GM23248 (cell line): ENCODE results near the gene DUSP1. TPM values are rescaled to one million over a fixed set of nuclear protein-coding genes. Genes with fewer than 3 reads are reported as not detected.
A peak's percentile ranks its signal among the peaks of the same experiment; 100 is the strongest.

Source experiments
- DNase-seq: peaks from one replicate; pipeline ENCODE4 v3.0.0-alpha.2; 2015
- H2AFZ ChIP-seq: fragments of 200-600 bp; sonication (generic); 2 replicates; pipeline ENCODE4 v1.6.1; 2016; ENCODE audit warnings: antibody characterized with exemption
- H3F3A ChIP-seq: fragments of 200-600 bp; sonication (generic); 2 replicates; pipeline ENCODE4 v1.6.1; 2016; ENCODE audit warnings: mild to moderate bottlenecking, antibody characterized with exemption, mixed run types; ENCODE audit not compliant: insufficient read depth
- H3K27ac ChIP-seq: fragments of 200-600 bp; sonication (generic); 2 replicates; pipeline ENCODE4 v1.5.1; 2016; ENCODE audit warnings: mild to moderate bottlenecking
- H3K27me3 ChIP-seq: fragments of 200-600 bp; sonication (generic); replicated peaks from 2 replicates; pipeline ENCODE4 v1.6.1; 2016; ENCODE audit warnings: mild to moderate bottlenecking; ENCODE audit not compliant: insufficient read depth
- H3K36me3 ChIP-seq: fragments of 200-600 bp; sonication (generic); 2 replicates; pipeline ENCODE4 v1.6.1; 2016; ENCODE audit warnings: low read depth, mild to moderate bottlenecking
- H3K4me1 ChIP-seq: fragments of 200-600 bp; sonication (generic); 2 replicates; pipeline ENCODE4 v1.6.1; 2016; ENCODE audit warnings: mild to moderate bottlenecking; ENCODE audit not compliant: insufficient read depth
- H3K4me2 ChIP-seq: fragments of 200-600 bp; sonication (generic); one replicate; pipeline ENCODE4 v1.6.1; 2016; ENCODE audit warnings: mild to moderate bottlenecking; ENCODE audit not compliant: unreplicated experiment
- H3K4me3 ChIP-seq: fragments of 200-600 bp; sonication (generic); 2 replicates; pipeline ENCODE4 v1.5.1; 2016; ENCODE audit warnings: mild to moderate bottlenecking
- H3K79me2 ChIP-seq: fragments of 200-600 bp; sonication (generic); 2 replicates; pipeline ENCODE4 v1.6.1; 2016; ENCODE audit warnings: mild to moderate bottlenecking; ENCODE audit not compliant: insufficient read depth
- H3K9ac ChIP-seq: fragments of 200-600 bp; sonication (generic); 2 replicates; pipeline ENCODE4 v1.6.1; 2016; ENCODE audit warnings: mild to moderate bottlenecking
- H3K9me2 ChIP-seq: fragments of 200-600 bp; sonication (generic); 2 replicates; pipeline ENCODE4 v1.6.1; 2016; ENCODE audit warnings: mixed run types, mild to moderate bottlenecking, moderate library complexity; ENCODE audit not compliant: insufficient read depth
- H3K9me3 ChIP-seq: fragments of 200-600 bp; sonication (generic); one replicate; pipeline ENCODE4 v1.6.1; 2017; ENCODE audit warnings: low read depth
- H4K20me1 ChIP-seq: fragments of 200-600 bp; sonication (generic); 2 replicates; pipeline ENCODE4 v1.6.0; 2016; ENCODE audit not compliant: insufficient read depth
- EZH2 ChIP-seq: fragments of 200-600 bp; sonication (generic); IDR thresholded peaks from 2 replicates; pipeline ENCODE4 v1.6.1; 2018; ENCODE audit warnings: antibody characterized with exemption, mild to moderate bottlenecking; ENCODE audit not compliant: insufficient read depth, poor library complexity, severe bottlenecking
- EZH2phosphoT487 ChIP-seq: fragments of 200-600 bp; sonication (generic); IDR thresholded peaks from 2 replicates; pipeline ENCODE4 v1.6.1; 2018; ENCODE audit warnings: antibody characterized with exemption, moderate library complexity, mild to moderate bottlenecking, low read depth; ENCODE audit not compliant: insufficient read depth
- WGBS, 2 experiments: methylation state at CpG; one replicate each; pipeline ENCODE4 v1.1.6; 2015 to 2017; ENCODE audit warnings: low lambda C conversion rate in 2 of 2, low coverage in 1 of 2; ENCODE audit errors: missing lambda C conversion rate in 2 of 2; 5-methylcytosine and 5-hydroxymethylcytosine counted together
- in situ Hi-C: fragments of 300-500 bp; cut with MboI; formaldehyde crosslinking; loops from 2 replicates; pipeline ENCODE4 v1.15.0; 2020
- polyA plus RNA-seq: library from polyadenylated mRNA; unstranded; fragments of >200 nt; fragmentation: Nextera tagmentation; extraction: Ambion mirVana; gene quantifications from 2 replicates; pipeline ENCODE4 v1.2.1, GENCODE V29; 2016
- total RNA-seq: library from RNA; depleted of rRNA; stranded (reverse); fragments of >200 nt; shearing (Covaris generic); gene quantifications from 2 replicates; pipeline ENCODE4 v1.2.3, GENCODE V29; 2014

The DUSP1 gene
- total and polyA plus RNA-seq, 2 experiments from 2014 or later = 264 to 443 TPM

- Histone ChIP-seq H3K4me1 (peaks cover 57% of the 10 kb centered on the region), H3K4me2 (peak overlapping the region; percentile 9), H2AFZ (no peak overlapping the region), H3K27ac (peak overlapping the region; percentile 99), H3K36me3 (no peaks in the 10 kb centered on the region), H4K20me1 (no peaks in the 10 kb centered on the region), H3K9me2 (no peaks in the 10 kb centered on the region), H3K79me2 (peaks cover 8% of the 10 kb centered on the region; the same call in 1 of the 2 replicates), H3K9ac (no peak overlapping the region), H3K4me3 (no peak overlapping the region), H3K27me3 (no peaks in the 10 kb centered on the region), H3F3A (peaks cover 38% of the 10 kb centered on the region), H3K9me3 (no peaks in the 10 kb centered on the region)
- no peak for TF ChIP-seq EZH2phosphoT487
- TF ChIP-seq EZH2 = no peak
- 90 to 92% methylated on average over 4 of the region's 4 CpGs for WGBS, 2 experiments
- DNase-seq = peak; percentile 56
- in situ Hi-C loops = no loop called here
These were observed 31.7 kb upstream of the DUSP1 start for GRCh38 chr5:172802567-172803176.

- no peak overlapping the region for H3K4me2 ChIP-seq
- no peak for DNase-seq
- TF ChIP-seq EZH2phosphoT487 (no peak), EZH2 (no peak)
- in situ Hi-C loops = no loop called here
- peaks cover 59% of the 10 kb centered on the region for H3K4me1 ChIP-seq
- WGBS, 2 experiments = 90 to 94% methylated on average over 2 of the region's 2 CpGs
- no peaks in the 10 kb centered on the region for H3K9me2 ChIP-seq
- peak overlapping the region; percentile 99 for H3K27ac ChIP-seq
- H4K20me1 ChIP-seq = no peaks in the 10 kb centered on the region
- H3K4me3 ChIP-seq = no peak overlapping the region
- no peaks in the 10 kb centered on the region for H3K36me3 ChIP-seq
- peaks cover 44% of the 10 kb centered on the region for H3F3A ChIP-seq
- H3K79me2 ChIP-seq = peaks cover 8% of the 10 kb centered on the region; the same call in 1 of the 2 replicates
- no peak overlapping the region for H2AFZ ChIP-seq
- H3K27me3 ChIP-seq = no peaks in the 10 kb centered on the region
- peak overlapping the region; percentile 87 for H3K9ac ChIP-seq
- H3K9me3 ChIP-seq = no peaks in the 10 kb centered on the region
These were observed 31.1 kb upstream of the DUSP1 start for GRCh38 chr5:172802112-172802511.

- Histone ChIP-seq H3K4me1 (peaks cover 59% of the 10 kb centered on the region), H4K20me1 (no peaks in the 10 kb centered on the region), H3K4me2 (peak overlapping the region; percentile 63), H3K9me2 (no peaks in the 10 kb centered on the region), H3K9ac (peak overlapping the region; percentile 87), H3K27me3 (no peaks in the 10 kb centered on the region), H3K36me3 (no peaks in the 10 kb centered on the region), H3K9me3 (no peaks in the 10 kb centered on the region), H3K79me2 (peaks cover 12% of the 10 kb centered on the region; the same call in 1 of the 2 replicates), H2AFZ (no peak overlapping the region), H3K4me3 (0 out of 2 replicates have a peak overlapping the region, but pooled peaks have one; percentile 8), H3K27ac (peak overlapping the region; percentile 99), H3F3A (peaks cover 51% of the 10 kb centered on the region)
- TF ChIP-seq EZH2 (no peak), EZH2phosphoT487 (no peak)
- 1% methylated on average over 4 of the region's 4 CpGs for WGBS, 2 experiments
- peak; percentile 95 for DNase-seq
- in situ Hi-C loops = no loop called here
These were observed 30.2 kb upstream of the DUSP1 start for GRCh38 chr5:172801179-172801671.

GRCh38 chr5:172800088-172800551 lies 29.1 kb upstream of the DUSP1 start:
- H4K20me1 ChIP-seq = no peaks in the 10 kb centered on the region
- no peaks in the 10 kb centered on the region for H3K9me2 ChIP-seq
- TF ChIP-seq EZH2 (no peak), EZH2phosphoT487 (no peak)
- 16 to 18% methylated on average over 16 of the region's 16 CpGs for WGBS, 2 experiments
- peaks cover 17% of the 10 kb centered on the region; the same call in 1 of the 2 replicates for H3K79me2 ChIP-seq
- 0 out of 2 replicates have a peak overlapping the region, but pooled peaks have one; percentile 3 for H3K4me3 ChIP-seq
- H3K36me3 ChIP-seq = no peaks in the 10 kb centered on the region
- H3K9ac ChIP-seq = peak overlapping the region; percentile 87
- no peak overlapping the region for H2AFZ ChIP-seq
- H3K27me3 ChIP-seq = no peaks in the 10 kb centered on the region
- H3K9me3 ChIP-seq = no peaks in the 10 kb centered on the region
- peaks cover 58% of the 10 kb centered on the region for H3F3A ChIP-seq
- H3K4me1 ChIP-seq = peaks cover 69% of the 10 kb centered on the region
- peak overlapping the region; percentile 99 for H3K27ac ChIP-seq
- in situ Hi-C loops = no loop called here
- DNase-seq = peak; percentile 100
- H3K4me2 ChIP-seq = peak overlapping the region; percentile 47
